Loucy (cell line): ENCODE measurements around the gene ELMO1.

Experiments used
- CTCF ChIP-seq: fragments of 200-600 bp; sonication (generic); conservative IDR thresholded peaks from 2 replicates; pipeline ENCODE4 v1.5.1; 2014; ENCODE audit warnings: mild to moderate bottlenecking, antibody characterized with exemption, low read length
- EZH2phosphoT487 ChIP-seq: fragments of 200-600 bp; IDR thresholded peaks from 2 replicates; pipeline ENCODE4 v1.6.1; 2018; ENCODE audit warnings: antibody characterized with exemption, mild to moderate bottlenecking, moderate library complexity, borderline replicate concordance

GRCh38 chr7:36925691-36926090 is 523.0 kb downstream of the ELMO1 start:
- TF ChIP-seq CTCF (no peak), EZH2phosphoT487 (no peak)
